H1 (cell line): Measurements from ENCODE around the gene LTA4H. TPM values are rescaled to one million over a fixed set of nuclear protein-coding genes. Genes with fewer than 3 reads are reported as not detected.

ENCODE experiments used
- CBX8 ChIP-seq: fragments of 300-800, 300-1000 bp; sonication (generic); IDR thresholded peaks from 2 replicates; pipeline ENCODE4 v1.7.1; 2016; ENCODE audit warnings: low read depth, low read length, borderline replicate concordance
- CHD2 ChIP-seq: IDR thresholded peaks from 2 replicates; pipeline ENCODE4 v1.6.1; 2012; ENCODE audit warnings: low read length, improper control_type of control experiment
- CREB1 ChIP-seq: IDR thresholded peaks from 2 replicates; pipeline ENCODE4 v1.6.1; 2012; ENCODE audit warnings: inconsistent platforms
- CTBP2 ChIP-seq: IDR thresholded peaks from 2 replicates; pipeline ENCODE4 v1.7.0; 2011; ENCODE audit warnings: borderline replicate concordance, mild to moderate bottlenecking, moderate library complexity, mixed read lengths, low read length; ENCODE audit not compliant: insufficient read depth, insufficient read length
- KDM1A ChIP-seq: fragments of 200-600, 300-600 bp; sonication (generic); IDR thresholded peaks from 2 replicates; pipeline ENCODE4 v1.7.1; 2016; ENCODE audit warnings: mild to moderate bottlenecking, low read length, borderline replicate concordance
- KDM5A ChIP-seq: fragments of 200-600 bp; IDR thresholded peaks from 2 replicates; pipeline ENCODE4 v1.7.1; 2012; ENCODE audit warnings: mild to moderate bottlenecking, low read length, inconsistent platforms, mixed read lengths
- MAFK ChIP-seq: IDR thresholded peaks from 2 replicates; pipeline ENCODE4 v1.6.1; 2012; ENCODE audit warnings: low read depth, mild to moderate bottlenecking, improper control_type of control experiment, low read length
- SAP30 ChIP-seq: fragments of 300-600 bp; sonication (generic); IDR thresholded peaks from 2 replicates; pipeline ENCODE4 v1.7.1; 2012; ENCODE audit warnings: low read length, moderate library complexity, mild to moderate bottlenecking, inconsistent platforms; ENCODE audit not compliant: insufficient read depth, insufficient replicate concordance
- TEAD4 ChIP-seq: IDR thresholded peaks from 2 replicates; pipeline ENCODE4 v1.6.1; 2012; ENCODE audit warnings: low read depth, low read length, inconsistent platforms, mixed read lengths
- polyA plus RNA-seq, 7 experiments: library from polyadenylated mRNA; depleted of rRNA in 3 of 7; stranded (reverse) in 5 of 7; unstranded in 2 of 7; fragments of >200 nt in 5 of 7; fragments of 200-250 nt in 2 of 7; gene quantifications; 1 replicate in 5 of 7; 2 replicates in 1 of 7; 4 replicates in 1 of 7; pipeline versions ENCODE4 v1.2.1 to v1.2.3, GENCODE V29; 2011 to 2013; ENCODE audit warnings: missing spikeins in 2 of 7, mixed read lengths in 2 of 7
- total RNA-seq: library from RNA; stranded (reverse); fragmentation: NEBNext Ultra II Directional; extraction: Animal tissue kit (Norgen Biotek cat#: 25700); gene quantifications from 2 replicates; pipeline ENCODE4 v1.2.1, GENCODE V29; 2021
- TF ChIP-seq, protein P1 (sequence below): fragments of 300-600 bp; sonication (generic); IDR thresholded peaks from 2 replicates; pipeline ENCODE4 v1.7.1; 2012; ENCODE audit warnings: low read length, moderate library complexity, mild to moderate bottlenecking, inconsistent platforms; ENCODE audit not compliant: insufficient replicate concordance

Gene LTA4H
- total and polyA plus RNA-seq, 2 of the 8 experiments (the other 6 are each of a cell fraction or from before 2014, with no cell fraction given) = 106 to 167 TPM

DNA sequence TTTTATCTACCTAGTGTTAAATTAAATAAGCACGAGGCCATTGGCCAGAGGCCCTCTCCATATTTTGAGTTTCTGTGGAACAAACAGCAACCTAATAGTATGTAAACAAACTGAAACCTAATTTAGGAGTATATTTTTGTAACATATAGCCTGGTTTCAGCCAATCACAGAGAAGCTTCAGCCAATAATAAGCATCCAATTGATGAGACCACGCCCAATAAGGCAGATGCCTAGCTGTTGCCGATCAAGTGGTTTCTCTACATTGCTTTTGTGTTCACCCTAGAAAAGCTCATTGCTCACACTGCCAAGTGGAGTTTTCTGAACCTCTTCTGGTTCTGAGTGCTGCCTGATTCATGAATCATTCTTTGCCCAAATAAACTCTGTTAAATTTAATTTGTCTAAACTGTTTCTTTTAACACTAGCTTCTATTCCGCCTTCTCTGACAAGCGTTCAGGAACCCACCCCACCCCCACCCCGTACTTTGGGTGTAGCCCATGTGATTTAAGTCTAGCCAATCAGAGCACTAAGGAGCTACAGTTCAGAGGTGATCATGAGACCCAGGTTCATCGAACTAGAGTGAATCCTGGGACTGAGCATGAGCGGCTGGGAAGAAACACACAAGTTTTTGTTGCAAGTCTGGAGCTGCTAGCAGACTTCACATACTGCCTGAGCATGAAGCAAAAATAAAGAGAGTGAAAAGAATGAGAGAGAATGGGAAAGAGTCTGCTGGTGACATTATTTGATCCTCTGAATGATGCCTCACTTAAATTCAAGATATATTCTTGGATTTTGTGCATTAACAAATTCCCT is 21.5 kb upstream of the LTA4H start (continued):
- TF ChIP-seq, protein P1, sequence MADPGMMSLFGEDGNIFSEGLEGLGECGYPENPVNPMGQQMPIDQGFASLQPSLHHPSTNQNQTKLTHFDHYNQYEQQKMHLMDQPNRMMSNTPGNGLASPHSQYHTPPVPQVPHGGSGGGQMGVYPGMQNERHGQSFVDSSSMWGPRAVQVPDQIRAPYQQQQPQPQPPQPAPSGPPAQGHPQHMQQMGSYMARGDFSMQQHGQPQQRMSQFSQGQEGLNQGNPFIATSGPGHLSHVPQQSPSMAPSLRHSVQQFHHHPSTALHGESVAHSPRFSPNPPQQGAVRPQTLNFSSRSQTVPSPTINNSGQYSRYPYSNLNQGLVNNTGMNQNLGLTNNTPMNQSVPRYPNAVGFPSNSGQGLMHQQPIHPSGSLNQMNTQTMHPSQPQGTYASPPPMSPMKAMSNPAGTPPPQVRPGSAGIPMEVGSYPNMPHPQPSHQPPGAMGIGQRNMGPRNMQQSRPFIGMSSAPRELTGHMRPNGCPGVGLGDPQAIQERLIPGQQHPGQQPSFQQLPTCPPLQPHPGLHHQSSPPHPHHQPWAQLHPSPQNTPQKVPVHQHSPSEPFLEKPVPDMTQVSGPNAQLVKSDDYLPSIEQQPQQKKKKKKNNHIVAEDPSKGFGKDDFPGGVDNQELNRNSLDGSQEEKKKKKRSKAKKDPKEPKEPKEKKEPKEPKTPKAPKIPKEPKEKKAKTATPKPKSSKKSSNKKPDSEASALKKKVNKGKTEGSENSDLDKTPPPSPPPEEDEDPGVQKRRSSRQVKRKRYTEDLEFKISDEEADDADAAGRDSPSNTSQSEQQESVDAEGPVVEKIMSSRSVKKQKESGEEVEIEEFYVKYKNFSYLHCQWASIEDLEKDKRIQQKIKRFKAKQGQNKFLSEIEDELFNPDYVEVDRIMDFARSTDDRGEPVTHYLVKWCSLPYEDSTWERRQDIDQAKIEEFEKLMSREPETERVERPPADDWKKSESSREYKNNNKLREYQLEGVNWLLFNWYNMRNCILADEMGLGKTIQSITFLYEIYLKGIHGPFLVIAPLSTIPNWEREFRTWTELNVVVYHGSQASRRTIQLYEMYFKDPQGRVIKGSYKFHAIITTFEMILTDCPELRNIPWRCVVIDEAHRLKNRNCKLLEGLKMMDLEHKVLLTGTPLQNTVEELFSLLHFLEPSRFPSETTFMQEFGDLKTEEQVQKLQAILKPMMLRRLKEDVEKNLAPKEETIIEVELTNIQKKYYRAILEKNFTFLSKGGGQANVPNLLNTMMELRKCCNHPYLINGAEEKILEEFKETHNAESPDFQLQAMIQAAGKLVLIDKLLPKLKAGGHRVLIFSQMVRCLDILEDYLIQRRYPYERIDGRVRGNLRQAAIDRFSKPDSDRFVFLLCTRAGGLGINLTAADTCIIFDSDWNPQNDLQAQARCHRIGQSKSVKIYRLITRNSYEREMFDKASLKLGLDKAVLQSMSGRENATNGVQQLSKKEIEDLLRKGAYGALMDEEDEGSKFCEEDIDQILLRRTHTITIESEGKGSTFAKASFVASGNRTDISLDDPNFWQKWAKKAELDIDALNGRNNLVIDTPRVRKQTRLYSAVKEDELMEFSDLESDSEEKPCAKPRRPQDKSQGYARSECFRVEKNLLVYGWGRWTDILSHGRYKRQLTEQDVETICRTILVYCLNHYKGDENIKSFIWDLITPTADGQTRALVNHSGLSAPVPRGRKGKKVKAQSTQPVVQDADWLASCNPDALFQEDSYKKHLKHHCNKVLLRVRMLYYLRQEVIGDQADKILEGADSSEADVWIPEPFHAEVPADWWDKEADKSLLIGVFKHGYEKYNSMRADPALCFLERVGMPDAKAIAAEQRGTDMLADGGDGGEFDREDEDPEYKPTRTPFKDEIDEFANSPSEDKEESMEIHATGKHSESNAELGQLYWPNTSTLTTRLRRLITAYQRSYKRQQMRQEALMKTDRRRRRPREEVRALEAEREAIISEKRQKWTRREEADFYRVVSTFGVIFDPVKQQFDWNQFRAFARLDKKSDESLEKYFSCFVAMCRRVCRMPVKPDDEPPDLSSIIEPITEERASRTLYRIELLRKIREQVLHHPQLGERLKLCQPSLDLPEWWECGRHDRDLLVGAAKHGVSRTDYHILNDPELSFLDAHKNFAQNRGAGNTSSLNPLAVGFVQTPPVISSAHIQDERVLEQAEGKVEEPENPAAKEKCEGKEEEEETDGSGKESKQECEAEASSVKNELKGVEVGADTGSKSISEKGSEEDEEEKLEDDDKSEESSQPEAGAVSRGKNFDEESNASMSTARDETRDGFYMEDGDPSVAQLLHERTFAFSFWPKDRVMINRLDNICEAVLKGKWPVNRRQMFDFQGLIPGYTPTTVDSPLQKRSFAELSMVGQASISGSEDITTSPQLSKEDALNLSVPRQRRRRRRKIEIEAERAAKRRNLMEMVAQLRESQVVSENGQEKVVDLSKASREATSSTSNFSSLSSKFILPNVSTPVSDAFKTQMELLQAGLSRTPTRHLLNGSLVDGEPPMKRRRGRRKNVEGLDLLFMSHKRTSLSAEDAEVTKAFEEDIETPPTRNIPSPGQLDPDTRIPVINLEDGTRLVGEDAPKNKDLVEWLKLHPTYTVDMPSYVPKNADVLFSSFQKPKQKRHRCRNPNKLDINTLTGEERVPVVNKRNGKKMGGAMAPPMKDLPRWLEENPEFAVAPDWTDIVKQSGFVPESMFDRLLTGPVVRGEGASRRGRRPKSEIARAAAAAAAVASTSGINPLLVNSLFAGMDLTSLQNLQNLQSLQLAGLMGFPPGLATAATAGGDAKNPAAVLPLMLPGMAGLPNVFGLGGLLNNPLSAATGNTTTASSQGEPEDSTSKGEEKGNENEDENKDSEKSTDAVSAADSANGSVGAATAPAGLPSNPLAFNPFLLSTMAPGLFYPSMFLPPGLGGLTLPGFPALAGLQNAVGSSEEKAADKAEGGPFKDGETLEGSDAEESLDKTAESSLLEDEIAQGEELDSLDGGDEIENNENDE = no peak
- TF ChIP-seq KDM1A = no peak
- TF ChIP-seq CHD2 = no peak
- no peak for TF ChIP-seq CREB1
- no peak for TF ChIP-seq CTBP2
- TF ChIP-seq KDM5A = no peak
- TF ChIP-seq MAFK = no peak
- TF ChIP-seq CBX8 = no peak
- TF ChIP-seq SAP30 = no peak
- TF ChIP-seq TEAD4 = no peak
